B cell (primary cell): ENCODE results near the gene FGF3. TPM values are rescaled to one million over a fixed set of nuclear protein-coding genes. Genes with fewer than 3 reads are reported as not detected.

Experiments used
- ATAC-seq: fragments of 200-7000 bp; cut with Tn5 transposase; one replicate; pipeline ENCODE4 v1.10.0; 2021; ENCODE audit warnings: low read depth, mild to moderate bottlenecking, moderate number of reproducible peaks, moderate library complexity
- CTCF ChIA-PET: fragments of 350-600 bp; sonication (Branson Sonifier 250); formaldehyde crosslinking; loops from one replicate; lab custom pipeline; 2021; ENCODE audit warnings: antibody characterized with exemption, inconsistent platforms; lab: Charles Lee
- POLR2A ChIA-PET: fragments of 350-600 bp; sonication (Branson Sonifier 250); formaldehyde crosslinking; loops from one replicate; lab custom pipeline; 2021; ENCODE audit warnings: antibody characterized with exemption; lab: Charles Lee
- DNase-seq: peaks from one replicate; pipeline ENCODE4 v3.0.0; 2013
- H2AFZ ChIP-seq: 2 replicates; pipeline ENCODE4 v1.6.1; 2012; ENCODE audit warnings: mild to moderate bottlenecking, low read depth, low read length; ENCODE audit not compliant: insufficient read depth, poor library complexity, severe bottlenecking
- H3K27ac ChIP-seq, 2 donors: 1 replicate in 1 of 2; 2 replicates in 1 of 2; pipeline ENCODE4 v1.5.1; 2012 to 2013; ENCODE audit warnings: low read length in 2 of 2, mild to moderate bottlenecking in 2 of 2, moderate library complexity in 1 of 2
- H3K27me3 ChIP-seq, 4 experiments: fragments of 200-600 bp in 1 of 4; sonication (generic) in 1 of 4; replicated peaks in 1 of 4; 1 replicate in 2 of 4; 2 replicates in 2 of 4; pipeline versions ENCODE4 v1.6.1 to v1.7.0; 2013 to 2016; ENCODE audit warnings: low read length in 3 of 4, mild to moderate bottlenecking in 2 of 4, mixed read lengths in 1 of 4, moderate library complexity in 1 of 4; ENCODE audit not compliant: insufficient read depth in 4 of 4, control insufficient read depth in 3 of 4; ENCODE audit errors: control extremely low read depth in 1 of 4
- H3K36me3 ChIP-seq, 2 experiments: replicated peaks in 1 of 2; 1 replicate in 1 of 2; 2 replicates in 1 of 2; pipeline versions ENCODE4 v1.6.1 to v1.7.1; 2013; ENCODE audit warnings: low read length in 1 of 2; ENCODE audit not compliant: insufficient read depth in 2 of 2, control insufficient read depth in 1 of 2; ENCODE audit errors: control extremely low read depth in 1 of 2, extremely low read depth in 1 of 2
- H3K4me1 ChIP-seq, 2 donors: fragments of 200-600 bp in 1 of 2; sonication (generic) in 1 of 2; 1 replicate in 1 of 2; 2 replicates in 1 of 2; pipeline versions ENCODE4 v1.5.1 to v1.6.1; 2013 to 2017; ENCODE audit warnings: low read length in 2 of 2; ENCODE audit not compliant: control insufficient read depth in 2 of 2, insufficient read depth in 2 of 2
- H3K4me2 ChIP-seq: replicated peaks from 2 replicates; pipeline ENCODE3; 2012; ENCODE audit warnings: mild to moderate bottlenecking, low read depth, low read length; ENCODE audit not compliant: poor library complexity, severe bottlenecking
- H3K4me3 ChIP-seq, 5 experiments: fragments of 200-600 bp in 1 of 5; sonication (generic) in 1 of 5; 1 replicate in 3 of 5; 2 replicates in 2 of 5; pipeline versions ENCODE4 v1.5.1 to v1.7.0; 2011 to 2016; ENCODE audit warnings: low read length in 4 of 5, mild to moderate bottlenecking in 4 of 5, low read depth in 2 of 5, control low read depth in 1 of 5, moderate library complexity in 1 of 5; ENCODE audit not compliant: insufficient read depth in 1 of 5; ENCODE audit errors: control extremely low read depth in 1 of 5, extremely low read depth in 1 of 5
- H3K79me2 ChIP-seq: fragments of 200-600 bp; sonication (generic); one replicate; pipeline ENCODE4 v1.6.0; 2016; ENCODE audit warnings: low read length; ENCODE audit not compliant: control insufficient read depth, insufficient read depth
- H3K9ac ChIP-seq: fragments of 200-600 bp; sonication (generic); 2 replicates; pipeline ENCODE4 v1.6.1; 2017; ENCODE audit warnings: mild to moderate bottlenecking, low read length, moderate library complexity
- H3K9me3 ChIP-seq, 3 donors: one replicate each; pipeline versions ENCODE4 v1.6.1 to v1.7.1; 2013; ENCODE audit warnings: low read length in 2 of 3; ENCODE audit not compliant: control insufficient read depth in 2 of 3, insufficient read depth in 1 of 3; ENCODE audit errors: control extremely low read depth in 1 of 3
- H4K20me1 ChIP-seq: 2 replicates; pipeline ENCODE4 v1.6.0; 2012; ENCODE audit warnings: mild to moderate bottlenecking, low read length; ENCODE audit not compliant: insufficient read depth, control insufficient read depth, poor library complexity, severe bottlenecking
- H3K27ac Mint-ChIP-seq: one replicate; pipeline ENCODE4 v1.8.0; 2021; ENCODE audit warnings: mixed read lengths
- H3K27me3 Mint-ChIP-seq: one replicate; pipeline ENCODE4 v1.8.0; 2021; ENCODE audit warnings: mixed read lengths
- H3K4me1 Mint-ChIP-seq: one replicate; pipeline ENCODE4 v1.8.0; 2021; ENCODE audit warnings: mixed read lengths
- H3K4me3 Mint-ChIP-seq: one replicate; pipeline ENCODE4 v1.8.0; 2021; ENCODE audit warnings: mixed read lengths
- H3K9me3 Mint-ChIP-seq: one replicate; pipeline ENCODE4 v1.8.0; 2022; ENCODE audit warnings: mixed read lengths; ENCODE audit not compliant: insufficient read depth
- EZH2 ChIP-seq: IDR thresholded peaks from 2 replicates; pipeline ENCODE4 v1.6.1; 2012; ENCODE audit warnings: borderline replicate concordance, low read depth, mild to moderate bottlenecking, moderate library complexity, low read length; ENCODE audit not compliant: insufficient read depth, poor library complexity, severe bottlenecking
- WGBS: methylation state at CpG from one replicate; pipeline ENCODE4 v1.1.5; 2013; ENCODE audit warnings: missing lambda C conversion rate; ENCODE audit not compliant: insufficient coverage; 5-methylcytosine and 5-hydroxymethylcytosine counted together
- intact Hi-C: fragments of 100-400 bp; cut with micrococcal nuclease; formaldehyde crosslinking; loops from one replicate; pipeline ENCODE4 v1.10.0; 2022
- polyA plus RNA-seq: library from polyadenylated mRNA; depleted of rRNA; stranded (reverse); fragments of >200 nt; gene quantifications from 2 replicates; pipeline ENCODE4 v1.2.3, GENCODE V29; 2012
- total RNA-seq, 2 donors: library from RNA; stranded (reverse); fragments of 120-200 nt in 1 of 2; gene quantifications; 1 replicate in 1 of 2; 2 replicates in 1 of 2; pipeline versions ENCODE4 v1.2.3 to v1.2.4, GENCODE V29; 2013 to 2022
- TF ChIP-seq, protein P1 (sequence below): fragments of 200-600 bp; IDR thresholded peaks from one replicate; pipeline ENCODE4 v1.8.0; 2022; ENCODE audit warnings: antibody characterized with exemption, mild to moderate bottlenecking

FGF3 gene
- total and polyA plus RNA-seq, 2 donors (not counting 1 experiment from before 2014, with no cell fraction given) = not detected

DNA sequence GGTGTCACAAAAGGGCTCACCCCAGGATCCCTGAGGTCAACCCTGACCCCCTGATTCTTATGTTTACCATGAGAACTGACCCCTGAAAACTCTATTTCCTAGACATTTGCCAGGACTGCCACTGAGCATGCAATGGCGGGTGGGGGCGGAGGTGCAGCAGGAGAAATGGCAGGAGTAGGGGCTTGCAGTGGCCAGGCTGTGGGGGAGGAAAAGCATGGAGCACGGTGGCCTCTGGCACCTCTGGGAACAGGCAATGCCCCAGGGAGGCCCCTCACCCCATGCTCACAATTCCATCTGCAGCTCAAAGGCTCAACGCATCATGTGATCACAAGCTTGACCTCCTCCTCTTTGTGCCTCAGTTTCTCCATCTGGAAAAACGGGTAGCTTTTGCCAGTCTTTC is 46.5 kb upstream of the FGF3 start:
- ChIA-PET POLR2A (no interaction called here), CTCF (no interaction called here)
- H3K9me3 ChIP-seq = peaks cover 0 to 5% (median 0%) of the 10 kb centered on the region in 3 donors
- H2AFZ ChIP-seq = no peak overlapping the region
- TF ChIP-seq, protein P1, sequence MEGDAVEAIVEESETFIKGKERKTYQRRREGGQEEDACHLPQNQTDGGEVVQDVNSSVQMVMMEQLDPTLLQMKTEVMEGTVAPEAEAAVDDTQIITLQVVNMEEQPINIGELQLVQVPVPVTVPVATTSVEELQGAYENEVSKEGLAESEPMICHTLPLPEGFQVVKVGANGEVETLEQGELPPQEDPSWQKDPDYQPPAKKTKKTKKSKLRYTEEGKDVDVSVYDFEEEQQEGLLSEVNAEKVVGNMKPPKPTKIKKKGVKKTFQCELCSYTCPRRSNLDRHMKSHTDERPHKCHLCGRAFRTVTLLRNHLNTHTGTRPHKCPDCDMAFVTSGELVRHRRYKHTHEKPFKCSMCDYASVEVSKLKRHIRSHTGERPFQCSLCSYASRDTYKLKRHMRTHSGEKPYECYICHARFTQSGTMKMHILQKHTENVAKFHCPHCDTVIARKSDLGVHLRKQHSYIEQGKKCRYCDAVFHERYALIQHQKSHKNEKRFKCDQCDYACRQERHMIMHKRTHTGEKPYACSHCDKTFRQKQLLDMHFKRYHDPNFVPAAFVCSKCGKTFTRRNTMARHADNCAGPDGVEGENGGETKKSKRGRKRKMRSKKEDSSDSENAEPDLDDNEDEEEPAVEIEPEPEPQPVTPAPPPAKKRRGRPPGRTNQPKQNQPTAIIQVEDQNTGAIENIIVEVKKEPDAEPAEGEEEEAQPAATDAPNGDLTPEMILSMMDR = no peak
- TF ChIP-seq EZH2 = no peak
- Mint-ChIP-seq H3K27ac (no peak overlapping the region), H3K4me3 (no peak overlapping the region), H3K9me3 (no peaks in the 10 kb centered on the region), H3K4me1 (no peaks in the 10 kb centered on the region), H3K27me3 (peaks cover 46% of the 10 kb centered on the region)
- no peak overlapping the region for H3K27ac ChIP-seq
- H3K27me3 ChIP-seq = peaks cover 0 to 13% (median 5%) of the 10 kb centered on the region in 4 experiments
- H3K9ac ChIP-seq = no peak overlapping the region
- H3K36me3 ChIP-seq = no peaks in the 10 kb centered on the region
- intact Hi-C loops = no loop called here
- DNase-seq = no peak
- H4K20me1 ChIP-seq = no peaks in the 10 kb centered on the region
- 85% methylated on average over 4 of the region's 5 CpGs for WGBS
- no peaks in the 10 kb centered on the region for H3K4me1 ChIP-seq
- H3K79me2 ChIP-seq = no peaks in the 10 kb centered on the region
- H3K4me2 ChIP-seq = no peak overlapping the region
- ATAC-seq = no peak
- no peak overlapping the region for H3K4me3 ChIP-seq

DNA sequence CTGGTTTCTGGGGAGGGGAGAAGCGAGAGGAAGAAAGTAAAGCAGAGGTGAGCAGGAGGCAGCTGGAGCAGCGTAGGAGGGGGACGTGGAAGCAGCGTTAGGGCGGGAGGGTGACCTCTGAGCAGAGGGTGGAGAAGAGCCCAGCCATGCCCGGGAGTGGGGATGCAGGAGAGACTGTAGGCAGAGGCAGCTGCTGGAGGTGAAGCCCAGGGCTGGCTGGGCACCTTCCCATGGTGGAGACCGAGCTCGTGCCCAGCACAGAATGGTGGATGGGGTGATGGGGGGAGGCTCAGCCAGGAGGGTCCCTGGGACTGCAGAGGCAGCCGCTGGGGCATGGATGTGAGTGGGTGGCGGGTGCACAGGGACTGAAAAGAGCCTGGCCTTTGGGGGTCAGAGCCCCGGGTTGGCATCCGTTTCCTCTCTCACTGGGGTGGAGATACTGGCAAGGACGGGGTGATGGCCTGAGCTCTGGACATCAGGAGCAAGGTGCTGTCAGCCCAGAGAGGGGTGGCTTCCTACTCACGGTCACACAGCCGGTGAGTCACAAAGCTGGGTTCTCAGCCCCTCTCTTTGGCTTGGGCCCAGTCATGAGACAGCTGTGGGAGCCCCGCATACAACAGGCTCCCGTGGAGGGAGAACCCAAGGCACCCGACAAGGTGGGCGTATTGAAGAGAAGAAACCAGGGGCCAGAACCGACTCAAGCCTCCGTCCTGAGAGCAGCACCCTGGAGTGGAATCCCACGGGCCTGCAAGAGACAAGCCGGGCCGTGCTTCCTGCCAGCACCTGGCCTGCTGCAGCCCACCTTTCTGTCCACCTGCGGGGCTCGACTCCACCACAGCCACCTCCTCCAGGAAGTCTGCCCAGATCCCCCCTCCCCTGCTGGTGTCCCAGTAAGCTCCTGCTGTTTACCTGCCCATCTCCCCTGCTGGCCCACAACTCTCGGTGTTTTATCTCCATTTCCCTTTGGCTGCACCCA is 45.8 kb upstream of the FGF3 start:
- intact Hi-C loops = no loop called here
- no peaks in the 10 kb centered on the region for H3K9me3 Mint-ChIP-seq
- ChIA-PET POLR2A (no interaction called here), CTCF (no interaction called here)
- no peak for TF ChIP-seq EZH2
- TF ChIP-seq, protein P1 = no peak
- H3K27me3 ChIP-seq = peaks cover 0 to 13% (median 5%) of the 10 kb centered on the region in 4 experiments
- H3K27ac Mint-ChIP-seq = no peak overlapping the region
- no peaks in the 10 kb centered on the region for H3K4me1 Mint-ChIP-seq
- H4K20me1 ChIP-seq = no peaks in the 10 kb centered on the region
- ATAC-seq (no peak), DNase-seq (no peak)
- no peak overlapping the region for H3K4me3 Mint-ChIP-seq
- H3K79me2 ChIP-seq = no peaks in the 10 kb centered on the region
- 81% methylated on average over 23 of the region's 27 CpGs for WGBS
- peaks cover 45% of the 10 kb centered on the region for H3K27me3 Mint-ChIP-seq
- no peak overlapping the region for H3K4me2 ChIP-seq
- H3K9ac ChIP-seq = no peak overlapping the region
- H3K4me3 ChIP-seq = no peak overlapping the region
- no peaks in the 10 kb centered on the region for H3K36me3 ChIP-seq
- peaks cover 0 to 5% (median 0%) of the 10 kb centered on the region in 3 donors for H3K9me3 ChIP-seq
- no peak overlapping the region for H3K27ac ChIP-seq
- H2AFZ ChIP-seq = no peak overlapping the region
- H3K4me1 ChIP-seq = no peaks in the 10 kb centered on the region
